Gastrocnemius medialis (tissue), 4 donors: ENCODE results near the gene PDE4D. TPM values are rescaled to one million over a fixed set of nuclear protein-coding genes. Genes with fewer than 3 reads are reported as not detected.
"Not testable (repeated sequence)": the region's sequence is repeated elsewhere in the genome, so short reads cannot be mapped to it uniquely, and the experiment has no call there.

Experiments used
- ATAC-seq, 2 donors: fragments of 150-250 bp; one replicate each; pipeline ENCODE4 v1.9.1; 2016
- DNase-seq, 2 donors: peaks; one replicate each; pipeline ENCODE4 v3.0.0-alpha.2; 2019
- H3K27ac ChIP-seq, 4 donors: fragments of 200-600 bp; sonication (generic); 1 replicate in 1 of 4; 2 replicates in 3 of 4; pipeline ENCODE4 v1.5.1; 2016 to 2018; ENCODE audit warnings: mild to moderate bottlenecking in 2 of 4, moderate library complexity in 1 of 4
- H3K27me3 ChIP-seq, 3 donors: fragments of 200-600 bp; sonication (generic) in 2 of 3; 1 replicate in 1 of 3; 2 replicates in 2 of 3; pipeline versions ENCODE4 v1.5.1 to v1.6.0; 2016 to 2019; ENCODE audit warnings: mild to moderate bottlenecking in 1 of 3, moderate library complexity in 1 of 3
- H3K36me3 ChIP-seq, 2 donors: fragments of 200-600 bp; sonication (generic) in 1 of 2; one replicate each; pipeline ENCODE4 v1.5.1; 2017 to 2018
- H3K4me1 ChIP-seq, 2 donors: fragments of 200-600 bp; sonication (generic) in 1 of 2; one replicate each; pipeline ENCODE4 v1.5.1; 2016 to 2017; ENCODE audit warnings: mild to moderate bottlenecking in 2 of 2
- H3K4me3 ChIP-seq, 4 donors: fragments of 200-600 bp; sonication (generic) in 3 of 4; 1 replicate in 1 of 4; 2 replicates in 3 of 4; pipeline ENCODE4 v1.5.1; 2016 to 2019; ENCODE audit warnings: mild to moderate bottlenecking in 2 of 4
- H3K9me3 ChIP-seq, 3 donors: fragments of 200-600 bp; sonication (generic) in 2 of 3; 1 replicate in 1 of 3; 2 replicates in 2 of 3; pipeline ENCODE4 v1.5.1; 2016 to 2019
- CTCF ChIP-seq, 5 experiments: fragments of 450-650 bp in 3 of 5; fragments of 200-600 bp in 2 of 5; sonication (generic) in 2 of 5; IDR thresholded peaks in 4 of 5; conservative IDR thresholded peaks in 1 of 5; 1 replicate in 4 of 5; 2 replicates in 1 of 5; pipeline ENCODE4 v1.5.1; 2016 to 2019; ENCODE audit warnings: antibody characterized with exemption in 5 of 5, mild to moderate bottlenecking in 3 of 5, moderate library complexity in 3 of 5
- POLR2A ChIP-seq, 2 donors: fragments of 450-650 bp; IDR thresholded peaks; one replicate each; pipeline ENCODE4 v1.6.1; 2017; ENCODE audit warnings: antibody characterized with exemption in 2 of 2, mild to moderate bottlenecking in 2 of 2, moderate library complexity in 2 of 2
- in situ Hi-C, 4 donors: fragments of 200-750 bp; cut with MboI; loops; one replicate each; pipeline versions ENCODE4 v1.15.0 to v1.8.0; 2017; ENCODE audit warnings: low sequenced_read_pairs in 4 of 4
- intact Hi-C: fragments of 100-400 bp; cut with DNase I; formaldehyde crosslinking; loops from one replicate; pipeline ENCODE4 v1.15.1; 2023; ENCODE audit warnings: low total_unique reads
- total RNA-seq, 4 donors: library from RNA; depleted of rRNA; stranded (reverse); fragments of >200 nt; gene quantifications; one replicate each; pipeline versions ENCODE4 v1.1.0 to v1.2.3, GENCODE V29; 2016

The PDE4D gene
- total RNA-seq, 4 donors from 2014 or later, result 133 to 223 (median 185) TPM

- H3K4me3 ChIP-seq, result no peak overlapping the region
- no peak for ATAC-seq
- H3K36me3 ChIP-seq, result no peaks in the 10 kb centered on the region
- peaks cover 6 to 9% of the 10 kb centered on the region in 2 donors for H3K4me1 ChIP-seq
- peaks cover 16 to 22% (median 21%) of the 10 kb centered on the region in 3 donors for H3K27me3 ChIP-seq
- H3K9me3 ChIP-seq, result no peaks in the 10 kb centered on the region
- TF ChIP-seq CTCF (IDR thresholded peaks at IDR 0.05 in 4 of 5, conservative IDR thresholded peaks at IDR 0.05 in 1 of 5), result no peak
- TF ChIP-seq POLR2A (IDR thresholded peaks at IDR 0.05), result no peak
- no peak for DNase-seq
- intact Hi-C loops (no loop called here), in situ Hi-C loops (no loop called here)
- no peak overlapping the region for H3K27ac ChIP-seq
Measured at GRCh38 chr5:59763541-59763940, 130.0 kb downstream of the PDE4D start.

- H3K36me3 ChIP-seq, H3K9me3 ChIP-seq, H3K27ac ChIP-seq, H3K4me3 ChIP-seq, ATAC-seq, DNase-seq, H3K4me1 ChIP-seq, intact Hi-C loops, in situ Hi-C loops: not testable (repeated sequence)
- H3K27me3 ChIP-seq, result peaks cover 8 to 11% (median 11%) of the 10 kb centered on the region in 3 donors
Measured at GRCh38 chr5:59762232-59762631, 131.3 kb downstream of the PDE4D start.

- no peaks in the 10 kb centered on the region for H3K27me3 ChIP-seq
- TF ChIP-seq CTCF (IDR thresholded peaks at IDR 0.05 in 4 of 5, conservative IDR thresholded peaks at IDR 0.05 in 1 of 5) (no peak), POLR2A (IDR thresholded peaks at IDR 0.05) (no peak)
- intact Hi-C loops, result no loop called here
- in situ Hi-C loops, result no loop called here
- DNase-seq (no peak), ATAC-seq (no peak)
- H3K4me3 ChIP-seq, result no peak overlapping the region
- no peaks in the 10 kb centered on the region for H3K4me1 ChIP-seq
- no peaks in the 10 kb centered on the region for H3K36me3 ChIP-seq
- H3K9me3 ChIP-seq, result no peaks in the 10 kb centered on the region
- H3K27ac ChIP-seq, result no peak overlapping the region
Measured at GRCh38 chr5:59760785-59761348, 132.7 kb downstream of the PDE4D start.

GRCh38 chr5:59759600-59760351 is 133.8 kb downstream of the PDE4D start:
- intact Hi-C loops, result no loop called here
- no peaks in the 10 kb centered on the region for H3K27me3 ChIP-seq
- no peaks in the 10 kb centered on the region for H3K9me3 ChIP-seq
- no peak for DNase-seq
- H3K27ac ChIP-seq, result no peak overlapping the region
- no peak for ATAC-seq
- in situ Hi-C loops, result no loop called here
- no peaks in the 10 kb centered on the region for H3K4me1 ChIP-seq
- H3K36me3 ChIP-seq, result no peaks in the 10 kb centered on the region
- TF ChIP-seq POLR2A (IDR thresholded peaks at IDR 0.05) (no peak), CTCF (IDR thresholded peaks at IDR 0.05 in 4 of 5, conservative IDR thresholded peaks at IDR 0.05 in 1 of 5) (no peak)
- H3K4me3 ChIP-seq, result no peak overlapping the region

- no peaks in the 10 kb centered on the region for H3K36me3 ChIP-seq
- intact Hi-C loops, result no loop called here
- no peak overlapping the region for H3K27ac ChIP-seq
- no peaks in the 10 kb centered on the region for H3K9me3 ChIP-seq
- in situ Hi-C loops, result no loop called here
- no peak for DNase-seq
- H3K4me3 ChIP-seq, result no peak overlapping the region
- TF ChIP-seq POLR2A (IDR thresholded peaks at IDR 0.05) (no peak), CTCF (IDR thresholded peaks at IDR 0.05 in 4 of 5, conservative IDR thresholded peaks at IDR 0.05 in 1 of 5) (no peak)
- H3K27me3 ChIP-seq, result no peaks in the 10 kb centered on the region
- no peaks in the 10 kb centered on the region for H3K4me1 ChIP-seq
- no peak for ATAC-seq
Measured at GRCh38 chr5:59758566-59758965, 135.0 kb downstream of the PDE4D start.
